ENCODE results near the gene CDK9.

GRCh38 chr9:127755061-127756060, 30.5 kb upstream of the CDK9 start:
- TF ChIP-seq SP1 (IDR thresholded peaks at IDR 0.05) (no peak), BHLHE40 (IDR thresholded peaks at IDR 0.05; ENCODE audit: borderline replicate concordance) (no peak), TARDBP (IDR thresholded peaks at IDR 0.05) (no peak), FOXA1 (IDR thresholded peaks at IDR 0.05) (no peak), ZNF384 (IDR thresholded peaks at IDR 0.05) (no peak), ARNT (IDR thresholded peaks at IDR 0.05) (no peak), NFRKB (IDR thresholded peaks at IDR 0.05) (no peak), FOXM1 (IDR thresholded peaks at IDR 0.05; ENCODE audit: borderline replicate concordance) (no peak), HDGF (IDR thresholded peaks at IDR 0.05; ENCODE audit: borderline replicate concordance) (no peak)
